Liver (tissue), 3 donors: ENCODE data around the gene PSEN2.

Source experiments
- CTCF ChIP-seq: fragments of 150-350 bp; IDR thresholded peaks from 2 replicates; pipeline ENCODE4 v1.5.1; 2017; ENCODE audit warnings: improper control_type of control experiment, low read depth, low read length; ENCODE audit not compliant: missing input control
- RAD21 ChIP-seq, 2 donors: IDR thresholded peaks; 2 replicates each; pipeline ENCODE4 v1.6.1; 2016; ENCODE audit warnings: antibody characterized with exemption in 2 of 2, mild to moderate bottlenecking in 2 of 2
- SP1 ChIP-seq: IDR thresholded peaks from 2 replicates; pipeline ENCODE4 v1.6.1; 2018; ENCODE audit warnings: antibody characterized with exemption, mild to moderate bottlenecking
- donor health status: healthy.
- donor health status: healthy.

GRCh38 chr1:226831953-226832352, 38.5 kb upstream of the PSEN2 start:
- TF ChIP-seq SP1 (no peak), CTCF (no peak), RAD21 (IDR thresholded peaks at IDR 0.05) (no peak)
